PFSK-1 (cell line): ENCODE results near the gene MLPH.

Experiments used
- POLR2AphosphoS5 ChIP-seq: IDR thresholded peaks from 2 replicates; pipeline ENCODE4 v1.6.1; 2012; ENCODE audit warnings: low read depth, mild to moderate bottlenecking, control low read depth, low read length, moderate library complexity
- REST ChIP-seq, 2 experiments: IDR thresholded peaks; 2 replicates each; pipeline versions ENCODE4 v1.6.1 to v1.8.0; 2011 to 2012; ENCODE audit warnings: low read depth in 2 of 2, low read length in 2 of 2, control low read depth in 1 of 2, inconsistent platforms in 1 of 2, mild to moderate bottlenecking in 1 of 2, moderate library complexity in 1 of 2; ENCODE audit not compliant: insufficient read depth in 1 of 2

DNA sequence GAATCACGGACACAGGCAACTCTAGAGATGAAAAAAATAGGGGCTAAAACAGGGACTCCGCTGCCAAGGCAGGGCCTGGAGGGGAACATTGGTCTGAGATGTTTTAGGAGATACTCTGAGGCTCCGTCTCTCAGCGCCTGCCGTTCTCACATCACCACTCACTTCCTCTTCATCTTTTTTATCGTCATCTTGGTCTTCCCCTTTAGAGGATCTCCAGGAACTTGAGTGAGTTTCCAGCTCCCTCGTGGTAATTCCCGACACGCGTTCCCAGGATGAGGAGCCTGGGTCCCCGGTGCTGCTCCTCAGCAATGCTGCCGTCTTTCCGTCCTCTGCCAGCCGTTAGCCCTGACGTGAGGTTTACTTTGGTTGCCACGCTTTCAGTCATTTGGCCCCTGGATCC lies 16.1 kb downstream of the MLPH start:
- TF ChIP-seq POLR2AphosphoS5 (no peak), REST (IDR thresholded peaks at IDR 0.05; ENCODE audit: insufficient read depth in 1 of 2, low read depth in 2 of 2, low read length in 2 of 2) (no peak)
